Stimulated activated naive CD8-positive, alpha-beta T cell treated with anti-CD3 and anti-CD28 coated beads, Interleukin-15, Interleukin-2, amounts not matched to agents 100 ng/mL and 50 ng/mL, for 24 hours (primary cell): ENCODE results near the gene CASS4.
A peak's percentile ranks its signal among the peaks of the same experiment; 100 is the strongest.
"Not testable (repeated sequence)": the region's sequence is repeated elsewhere in the genome, so short reads cannot be mapped to it uniquely, and the experiment has no call there.

Source experiments
- H3K27ac Mint-ChIP-seq: one replicate; pipeline ENCODE4 v1.8.0; 2021; ENCODE audit warnings: mild to moderate bottlenecking, mixed read lengths
- H3K27me3 Mint-ChIP-seq: one replicate; pipeline ENCODE4 v1.8.0; 2021; ENCODE audit warnings: mixed read lengths
- H3K36me3 Mint-ChIP-seq: one replicate; pipeline ENCODE4 v1.8.0; 2021; ENCODE audit warnings: low read depth, mixed read lengths
- H3K4me1 Mint-ChIP-seq: one replicate; pipeline ENCODE4 v1.8.0; 2021; ENCODE audit warnings: low read depth, mixed read lengths
- H3K4me3 Mint-ChIP-seq: one replicate; pipeline ENCODE4 v1.8.0; 2021; ENCODE audit warnings: mild to moderate bottlenecking, mixed read lengths
- H3K9me3 Mint-ChIP-seq: one replicate; pipeline ENCODE4 v1.8.0; 2021; ENCODE audit warnings: mixed read lengths

CASS4 gene

GRCh38 chr20:56385130-56385529, 26.9 kb upstream of the CASS4 start:
- Mint-ChIP-seq H3K4me3 (no peak overlapping the region), H3K27me3 (no peaks in the 10 kb centered on the region), H3K27ac (no peak overlapping the region), H3K36me3 (peaks cover 83% of the 10 kb centered on the region), H3K9me3 (no peaks in the 10 kb centered on the region), H3K4me1 (peaks cover 24% of the 10 kb centered on the region)

DNA sequence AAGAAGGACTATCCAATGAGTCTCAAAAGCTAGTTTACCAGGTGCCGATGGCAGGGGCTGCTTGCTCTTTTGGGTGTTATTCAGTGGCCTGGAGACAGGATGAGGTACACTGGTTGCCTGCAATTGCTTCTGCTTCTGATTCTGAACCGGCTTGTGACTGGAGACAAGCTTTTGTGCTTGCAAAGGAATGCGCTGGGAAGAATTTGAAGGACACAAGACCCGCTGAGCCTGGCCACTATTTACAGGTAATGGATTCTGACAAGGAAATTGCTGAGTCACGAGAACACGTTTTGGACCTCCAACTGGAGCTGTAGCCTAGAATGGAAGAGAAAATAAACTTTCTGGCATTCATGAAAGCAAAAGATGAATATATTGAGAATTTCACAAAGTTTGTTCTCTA, 25.8 kb upstream of the CASS4 start:
- peaks cover 30% of the 10 kb centered on the region for H3K4me1 Mint-ChIP-seq
- no peaks in the 10 kb centered on the region for H3K27me3 Mint-ChIP-seq
- no peak overlapping the region for H3K27ac Mint-ChIP-seq
- no peaks in the 10 kb centered on the region for H3K9me3 Mint-ChIP-seq
- H3K36me3 Mint-ChIP-seq: peaks cover 82% of the 10 kb centered on the region
- no peak overlapping the region for H3K4me3 Mint-ChIP-seq

DNA sequence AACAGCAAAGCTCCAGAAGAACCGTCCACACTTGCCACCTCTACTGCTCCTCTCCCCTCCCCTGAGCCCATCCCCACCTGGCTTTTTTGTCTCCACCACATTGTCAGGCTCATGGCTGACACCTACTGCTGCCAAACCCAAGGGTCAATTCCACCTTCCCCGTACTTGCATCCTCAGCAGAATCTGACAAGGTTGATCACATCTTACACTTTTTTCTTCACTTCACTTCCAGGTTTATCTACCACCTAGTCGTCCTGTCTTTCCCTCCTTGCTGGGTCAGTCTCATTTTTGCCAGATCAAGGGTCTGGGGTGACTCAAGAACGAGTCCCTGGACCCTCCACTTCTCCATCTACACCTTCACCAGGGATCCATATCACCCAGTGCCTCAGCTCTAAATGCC, 23.2 kb upstream of the CASS4 start:
- no peaks in the 10 kb centered on the region for H3K9me3 Mint-ChIP-seq
- peaks cover 27% of the 10 kb centered on the region for H3K4me1 Mint-ChIP-seq
- H3K27me3 Mint-ChIP-seq: no peaks in the 10 kb centered on the region
- no peak overlapping the region for H3K27ac Mint-ChIP-seq
- peaks cover 58% of the 10 kb centered on the region for H3K36me3 Mint-ChIP-seq
- no peak overlapping the region for H3K4me3 Mint-ChIP-seq

DNA sequence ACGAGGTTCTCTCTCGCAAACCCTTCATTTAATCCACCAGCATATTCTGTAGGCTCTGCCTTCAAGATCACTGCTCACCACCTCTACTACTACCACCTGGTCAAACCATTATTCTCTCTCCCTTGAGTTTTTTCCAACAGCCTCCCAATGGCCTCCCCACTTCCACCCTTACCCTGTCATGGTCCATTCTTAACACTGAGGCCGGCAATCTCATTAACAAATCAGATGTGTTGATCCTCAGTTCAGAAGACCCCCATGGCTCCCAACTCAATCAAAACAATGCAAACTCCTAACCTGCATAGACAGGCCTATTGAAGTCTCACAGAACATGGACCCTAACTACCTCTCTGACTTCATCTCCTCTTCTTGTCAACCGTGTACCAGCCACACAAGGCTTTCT, 22.3 kb upstream of the CASS4 start:
- Mint-ChIP-seq H3K9me3 (no peaks in the 10 kb centered on the region), H3K27ac (no peak overlapping the region), H3K4me3 (peak overlapping the region; percentile 34), H3K27me3 (no peaks in the 10 kb centered on the region), H3K4me1 (peaks cover 36% of the 10 kb centered on the region), H3K36me3 (peaks cover 53% of the 10 kb centered on the region)

DNA sequence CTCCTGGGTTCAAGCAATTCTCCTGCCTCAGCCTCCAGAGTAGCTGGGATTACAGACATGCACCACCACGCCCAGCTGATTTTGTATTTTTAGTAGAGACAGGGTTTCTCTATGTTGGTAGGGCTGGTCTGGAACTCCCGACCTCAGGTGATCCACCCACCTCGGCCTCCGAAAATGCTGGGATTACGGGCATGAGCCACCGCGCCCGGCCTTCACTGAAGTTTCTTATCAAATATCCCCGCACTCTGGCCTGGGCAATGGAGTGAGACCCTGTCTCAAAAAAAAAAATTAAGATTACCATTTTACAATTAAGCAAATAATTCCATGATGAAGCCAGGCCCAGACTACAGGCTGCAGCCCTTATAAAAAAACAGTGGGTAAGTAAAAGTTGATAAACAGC, 21.7 kb upstream of the CASS4 start:
- Mint-ChIP-seq H3K36me3 (peaks cover 55% of the 10 kb centered on the region), H3K4me1 (peaks cover 40% of the 10 kb centered on the region)
- not testable (repeated sequence) for H3K27me3 Mint-ChIP-seq, H3K27ac Mint-ChIP-seq, H3K9me3 Mint-ChIP-seq, H3K4me3 Mint-ChIP-seq

GRCh38 chr20:56391037-56391436, 21.0 kb upstream of the CASS4 start:
- H3K36me3 Mint-ChIP-seq: peaks cover 56% of the 10 kb centered on the region
- H3K27ac Mint-ChIP-seq: no peak overlapping the region
- H3K9me3 Mint-ChIP-seq: no peaks in the 10 kb centered on the region
- H3K27me3 Mint-ChIP-seq: no peaks in the 10 kb centered on the region
- H3K4me1 Mint-ChIP-seq: peaks cover 40% of the 10 kb centered on the region
- no peak overlapping the region for H3K4me3 Mint-ChIP-seq

DNA sequence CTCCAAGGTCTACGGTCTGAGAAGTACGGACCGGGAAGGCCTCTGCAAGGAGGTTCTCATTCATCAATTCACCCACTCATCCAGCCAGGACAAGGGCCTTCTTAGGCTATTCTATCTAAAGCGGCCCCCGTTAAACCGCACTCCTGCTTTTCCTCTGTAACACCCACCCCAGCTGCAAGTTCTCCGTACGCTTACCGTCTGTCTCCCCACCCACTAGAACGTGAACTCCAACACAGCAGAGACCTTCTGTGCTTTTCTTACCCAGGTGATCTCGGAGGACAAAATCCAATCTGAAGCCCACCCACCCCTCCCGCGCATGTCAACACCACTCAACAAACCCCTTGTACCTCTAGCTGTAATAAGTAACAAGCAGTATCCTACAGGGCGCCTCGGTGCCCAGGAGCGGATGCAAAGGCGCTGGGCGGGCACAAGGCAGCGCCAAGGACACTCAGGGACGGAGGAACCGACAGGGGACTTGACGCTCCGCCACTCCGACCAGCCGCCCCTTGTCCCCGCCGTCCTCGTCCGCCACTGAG, 20.4 kb upstream of the CASS4 start:
- Mint-ChIP-seq H3K9me3 (no peaks in the 10 kb centered on the region), H3K4me1 (peaks cover 40% of the 10 kb centered on the region), H3K4me3 (no peak overlapping the region), H3K36me3 (peaks cover 52% of the 10 kb centered on the region), H3K27me3 (no peaks in the 10 kb centered on the region), H3K27ac (no peak overlapping the region)

GRCh38 chr20:56392132-56392880, 19.8 kb upstream of the CASS4 start, which contains the start of the genes AURKA and CSTF1:
AURKA (minus strand) TSS chr20:56392215; CDS start chr20:56388197, 4,018 bp downstream.
CSTF1 (plus strand) TSS chr20:56392645; CDS start chr20:56395553, 2,908 bp downstream.
- Mint-ChIP-seq H3K4me3 (no peak within 1 kb of the TSS), H3K9me3 (no peaks in the 10 kb centered on the region), H3K27me3 (no peaks in the 10 kb centered on the region), H3K36me3 (peaks cover 55% of the 10 kb centered on the region), H3K27ac (no peak within 1 kb of the TSS), H3K4me1 (peaks cover 40% of the 10 kb centered on the region)

DNA sequence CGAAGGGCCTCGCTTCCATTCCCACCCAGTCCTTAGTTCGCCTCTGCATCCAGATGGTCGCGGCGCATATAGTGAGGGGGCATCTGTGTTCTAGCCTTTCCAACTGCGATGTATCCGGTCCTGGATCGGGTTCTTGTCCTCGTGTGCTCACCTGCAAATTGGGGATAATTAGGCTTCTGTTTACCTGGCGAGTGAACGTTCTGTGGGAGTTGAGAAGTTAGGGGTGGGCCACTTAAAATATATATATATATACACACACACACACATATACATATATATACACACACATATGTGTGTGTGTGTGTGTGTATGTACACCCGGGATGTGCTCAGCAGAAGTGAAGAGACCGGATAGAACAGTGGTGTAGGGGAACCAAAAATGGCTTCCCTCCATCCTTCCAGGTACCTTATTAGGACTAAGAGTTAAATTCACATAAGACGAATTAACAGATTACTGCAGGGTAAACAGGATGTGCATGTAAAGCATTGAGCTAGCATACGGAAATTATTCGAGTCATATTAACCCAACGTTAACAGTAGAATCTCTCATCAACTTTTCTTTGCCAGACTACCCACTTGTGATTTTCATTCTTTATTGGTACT, 19.1 kb upstream of the CASS4 start:
- H3K27ac Mint-ChIP-seq: no peak overlapping the region
- H3K36me3 Mint-ChIP-seq: peaks cover 55% of the 10 kb centered on the region

DNA sequence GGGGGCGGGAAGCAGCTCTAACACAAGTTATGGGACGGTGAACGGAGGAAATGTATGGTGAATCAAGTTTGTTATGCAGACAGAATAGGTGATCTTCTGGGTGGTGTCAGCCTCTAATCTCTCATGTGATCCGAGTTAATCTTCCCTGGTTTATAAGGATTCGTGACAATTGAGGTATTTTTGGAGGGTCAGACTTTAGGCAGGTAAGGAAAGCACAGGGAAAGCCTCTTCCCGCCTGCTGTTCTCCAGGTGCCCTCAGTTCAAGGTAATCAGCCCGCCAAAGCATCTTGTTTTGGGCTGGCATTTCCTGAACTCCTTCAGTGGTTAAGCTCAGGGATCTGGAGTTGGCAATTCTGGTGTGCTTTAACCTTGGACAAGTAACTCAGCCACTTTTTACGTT, 18.4 kb upstream of the CASS4 start:
- Mint-ChIP-seq H3K27ac (no peak overlapping the region), H3K4me1 (peaks cover 40% of the 10 kb centered on the region), H3K27me3 (no peaks in the 10 kb centered on the region), H3K9me3 (no peaks in the 10 kb centered on the region), H3K36me3 (peaks cover 56% of the 10 kb centered on the region), H3K4me3 (no peak overlapping the region)

More for the DNA sequence above, 19.1 kb upstream of the CASS4 start:
- H3K9me3 Mint-ChIP-seq: no peaks in the 10 kb centered on the region
- H3K27me3 Mint-ChIP-seq: no peaks in the 10 kb centered on the region
- H3K4me1 Mint-ChIP-seq: peaks cover 40% of the 10 kb centered on the region
- no peak overlapping the region for H3K4me3 Mint-ChIP-seq

DNA sequence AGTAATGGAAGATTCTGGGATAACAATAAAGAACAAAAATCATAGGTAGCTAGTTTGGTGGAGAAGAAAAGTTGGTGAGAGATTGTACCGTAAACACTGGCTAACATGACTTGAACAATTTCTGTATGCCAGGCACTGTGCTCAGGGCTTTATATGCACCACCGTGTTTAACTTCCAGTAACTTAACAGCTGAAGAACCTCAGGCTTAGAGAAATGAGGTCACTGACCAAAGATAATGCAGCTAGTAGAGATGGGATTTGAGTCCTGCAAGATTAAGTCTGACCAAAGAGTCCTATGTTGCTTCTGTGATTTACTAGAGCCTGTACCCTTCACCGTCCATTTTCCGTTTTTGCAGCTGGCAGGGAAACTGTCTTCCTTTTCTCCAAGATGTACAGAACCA, 16.9 kb upstream of the CASS4 start:
- Mint-ChIP-seq H3K27me3 (no peaks in the 10 kb centered on the region), H3K4me3 (no peak overlapping the region), H3K9me3 (no peaks in the 10 kb centered on the region), H3K4me1 (peaks cover 35% of the 10 kb centered on the region), H3K36me3 (peaks cover 56% of the 10 kb centered on the region), H3K27ac (peak overlapping the region; percentile 12)

- H3K36me3 Mint-ChIP-seq: peaks cover 82% of the 10 kb centered on the region
- no peak overlapping the region for H3K27ac Mint-ChIP-seq
- no peaks in the 10 kb centered on the region for H3K9me3 Mint-ChIP-seq
- H3K4me3 Mint-ChIP-seq: no peak overlapping the region
- H3K27me3 Mint-ChIP-seq: no peaks in the 10 kb centered on the region
- H3K4me1 Mint-ChIP-seq: peaks cover 9% of the 10 kb centered on the region
These were observed 11.9 kb upstream of the CASS4 start for GRCh38 chr20:56400001-56400640.

- H3K27me3 Mint-ChIP-seq: no peaks in the 10 kb centered on the region
- H3K4me3 Mint-ChIP-seq: no peak overlapping the region
- H3K4me1 Mint-ChIP-seq: peaks cover 15% of the 10 kb centered on the region
- peak overlapping the region; percentile 45 for H3K27ac Mint-ChIP-seq
- H3K36me3 Mint-ChIP-seq: peaks cover 81% of the 10 kb centered on the region
- no peaks in the 10 kb centered on the region for H3K9me3 Mint-ChIP-seq
These were observed 8.6 kb upstream of the CASS4 start for GRCh38 chr20:56403465-56403864.

- not testable (repeated sequence) for H3K27me3 Mint-ChIP-seq, H3K27ac Mint-ChIP-seq, H3K9me3 Mint-ChIP-seq, H3K4me3 Mint-ChIP-seq
- H3K36me3 Mint-ChIP-seq: peaks cover 74% of the 10 kb centered on the region
- H3K4me1 Mint-ChIP-seq: peaks cover 13% of the 10 kb centered on the region
These were observed 6.7 kb upstream of the CASS4 start for GRCh38 chr20:56405356-56405755.

GRCh38 chr20:56406910-56407309, 5.2 kb upstream of the CASS4 start:
- H3K4me1 Mint-ChIP-seq: peaks cover 20% of the 10 kb centered on the region
- peaks cover 63% of the 10 kb centered on the region for H3K36me3 Mint-ChIP-seq
- H3K4me3 Mint-ChIP-seq: no peak overlapping the region
- no peaks in the 10 kb centered on the region for H3K27me3 Mint-ChIP-seq
- no peak overlapping the region for H3K27ac Mint-ChIP-seq
- no peaks in the 10 kb centered on the region for H3K9me3 Mint-ChIP-seq
